GM23338 (cell line): ENCODE data around the gene EFR3B. TPM values are rescaled to one million over a fixed set of nuclear protein-coding genes. Genes with fewer than 3 reads are reported as not detected.

Experiments used
- ATAC-seq: fragments of 200-7000 bp; cut with Tn5 transposase; 3 replicates; pipeline ENCODE4 v1.9.1; 2020
- DNase-seq: peaks from one replicate; pipeline ENCODE4 v3.0.0-alpha.2; 2015; ENCODE audit warnings: low spot score
- H2AFZ ChIP-seq: fragments of 200-600 bp; sonication (generic); 2 replicates; pipeline ENCODE4 v1.8.0; 2016; ENCODE audit warnings: antibody characterized with exemption, mild to moderate bottlenecking, moderate library complexity
- H3F3A ChIP-seq: fragments of 200-600 bp; sonication (generic); replicated peaks from 2 replicates; pipeline ENCODE4 v1.8.0; 2017; ENCODE audit warnings: antibody characterized with exemption, mixed run types, low read depth
- H3K27ac ChIP-seq: fragments of 200-600 bp; sonication (generic); 2 replicates; pipeline ENCODE4 v1.6.1; 2016; ENCODE audit warnings: low read depth
- H3K27me3 ChIP-seq: fragments of 200-600 bp; sonication (generic); 2 replicates; pipeline ENCODE4 v1.8.0; 2016; ENCODE audit warnings: mild to moderate bottlenecking, mixed run types, moderate library complexity; ENCODE audit not compliant: insufficient read depth
- H3K36me3 ChIP-seq: fragments of 200-600 bp; sonication (generic); 2 replicates; pipeline ENCODE4 v1.8.0; 2016; ENCODE audit warnings: mild to moderate bottlenecking; ENCODE audit not compliant: insufficient read depth
- H3K4me1 ChIP-seq: fragments of 200-600 bp; sonication (generic); 2 replicates; pipeline ENCODE4 v1.8.0; 2016; ENCODE audit warnings: mild to moderate bottlenecking, moderate library complexity; ENCODE audit not compliant: insufficient read depth
- H3K4me2 ChIP-seq: fragments of 200-600 bp; sonication (generic); 2 replicates; pipeline ENCODE4 v1.7.1; 2017; ENCODE audit warnings: mixed run types
- H3K4me3 ChIP-seq: fragments of 200-600 bp; sonication (generic); 2 replicates; pipeline ENCODE4 v1.6.1; 2016; ENCODE audit warnings: mixed run types
- H3K79me2 ChIP-seq: fragments of 200-600 bp; sonication (generic); replicated peaks from 2 replicates; pipeline ENCODE4 v1.8.0; 2017; ENCODE audit warnings: mild to moderate bottlenecking; ENCODE audit not compliant: insufficient read depth
- H3K9me2 ChIP-seq: fragments of 200-600 bp; sonication (generic); 2 replicates; pipeline ENCODE4 v1.8.0; 2017; ENCODE audit not compliant: insufficient read depth
- H4K20me1 ChIP-seq: fragments of 200-600 bp; sonication (generic); replicated peaks from 2 replicates; pipeline ENCODE4 v1.8.0; 2017; ENCODE audit warnings: mild to moderate bottlenecking; ENCODE audit not compliant: insufficient read depth
- H3K27ac Mint-ChIP-seq: 2 replicates; pipeline ENCODE4 v1.8.0; 2020; ENCODE audit warnings: inconsistent platforms, mild to moderate bottlenecking, moderate library complexity, mixed read lengths
- H3K27me3 Mint-ChIP-seq: 3 replicates; pipeline ENCODE4 v1.8.0; 2022; ENCODE audit warnings: low read depth, mild to moderate bottlenecking, moderate library complexity, mixed read lengths, inconsistent platforms; ENCODE audit not compliant: insufficient read depth, poor library complexity
- H3K36me3 Mint-ChIP-seq: 3 replicates; pipeline ENCODE4 v1.8.0; 2021; ENCODE audit warnings: low read depth, mild to moderate bottlenecking, inconsistent platforms, moderate library complexity, mixed read lengths
- H3K4me1 Mint-ChIP-seq: 3 replicates; pipeline ENCODE4 v1.8.0; 2020; ENCODE audit warnings: mild to moderate bottlenecking, inconsistent platforms, mixed read lengths
- H3K4me3 Mint-ChIP-seq: 3 replicates; pipeline ENCODE4 v1.8.0; 2021; ENCODE audit warnings: moderate library complexity, mild to moderate bottlenecking, inconsistent platforms, mixed read lengths
- H3K9me3 Mint-ChIP-seq: 3 replicates; pipeline ENCODE4 v1.8.0; 2020; ENCODE audit warnings: moderate library complexity, mild to moderate bottlenecking, inconsistent platforms, mixed read lengths
- EZH2 ChIP-seq: fragments of 200-600 bp; sonication (generic); IDR thresholded peaks from one replicate; pipeline ENCODE4 v1.8.0; 2017; ENCODE audit warnings: antibody characterized with exemption, mild to moderate bottlenecking, low read depth; ENCODE audit not compliant: unreplicated experiment
- POLR2AphosphoS5 ChIP-seq: IDR thresholded peaks from 2 replicates; pipeline ENCODE4 v1.6.1; 2016; ENCODE audit warnings: antibody characterized with exemption, low read depth
- STAT1 ChIP-seq: IDR thresholded peaks from one replicate; pipeline ENCODE4 v1.6.1; 2016; ENCODE audit warnings: antibody characterized with exemption; ENCODE audit not compliant: unreplicated experiment
- ZNF114 ChIP-seq: fragments of 250-450 bp; sonication (Bioruptor Pico); IDR thresholded peaks from 2 replicates; pipeline ENCODE4 v1.5.0; 2020; ENCODE audit warnings: mild to moderate bottlenecking, moderate library complexity
- ZNF331 ChIP-seq: fragments of 250-450 bp; sonication (Bioruptor Pico); IDR thresholded peaks from 2 replicates; pipeline ENCODE4 v1.5.0; 2020; ENCODE audit warnings: low read depth, mild to moderate bottlenecking, moderate library complexity
- ZNF462 ChIP-seq: fragments of 250-450 bp; sonication (Bioruptor Pico); IDR thresholded peaks from 2 replicates; pipeline ENCODE4 v1.5.0; 2020; ENCODE audit warnings: mild to moderate bottlenecking, moderate library complexity
- polyA plus RNA-seq: library from polyadenylated mRNA; unstranded; fragments of >200 nt; fragmentation: Nextera tagmentation; extraction: Ambion mirVana; gene quantifications from 2 replicates; pipeline ENCODE4 v1.2.1, GENCODE V29; 2016
- total RNA-seq: library from RNA; depleted of rRNA; stranded (reverse); fragments of >200 nt; shearing (Covaris generic); gene quantifications from 2 replicates; pipeline ENCODE4 v1.2.3, GENCODE V29; 2014

The EFR3B gene
- total and polyA plus RNA-seq, 2 experiments from 2014 or later: 3.3 to 10.7 TPM

GRCh38 chr2:25127646-25128045, 85.8 kb downstream of the EFR3B start (continued):
- TF ChIP-seq ZNF114 (CRISPR knock-in tag) (no peak), ZNF331 (no peak), STAT1 (no peak)

- Histone ChIP-seq H3K27me3 (peaks cover 32% of the 10 kb centered on the region), H4K20me1 (no peaks in the 10 kb centered on the region; the same call in 1 of the 2 replicates), H3K4me2 (no peak overlapping the region), H2AFZ (no peak overlapping the region), H3F3A (no peaks in the 10 kb centered on the region), H3K79me2 (no peaks in the 10 kb centered on the region), H3K9me2 (no peaks in the 10 kb centered on the region), H3K36me3 (no peaks in the 10 kb centered on the region), H3K27ac (no peak overlapping the region), H3K4me1 (peaks cover 8% of the 10 kb centered on the region), H3K4me3 (no peak overlapping the region)
- TF ChIP-seq EZH2: no peak
- ATAC-seq (no peak), DNase-seq (no peak)
- Mint-ChIP-seq H3K9me3 (no peaks in the 10 kb centered on the region; the same call in 2 of the 3 replicates), H3K4me3 (no peak overlapping the region), H3K27ac (no peak overlapping the region), H3K27me3 (peaks cover 25% of the 10 kb centered on the region), H3K4me1 (peaks cover 9% of the 10 kb centered on the region), H3K36me3 (no peaks in the 10 kb centered on the region)
Observed at GRCh38 chr2:25129901-25130520, 88.1 kb downstream of the EFR3B start.

- Histone ChIP-seq H3F3A (no peaks in the 10 kb centered on the region), H2AFZ (peak overlapping the region; percentile 76), H3K9me2 (no peaks in the 10 kb centered on the region), H3K27me3 (peaks cover 32% of the 10 kb centered on the region), H3K79me2 (no peaks in the 10 kb centered on the region), H3K4me3 (peak overlapping the region; percentile 57), H4K20me1 (no peaks in the 10 kb centered on the region; the same call in 1 of the 2 replicates), H3K4me1 (peaks cover 8% of the 10 kb centered on the region), H3K36me3 (no peaks in the 10 kb centered on the region), H3K4me2 (peak overlapping the region; percentile 89), H3K27ac (no peak overlapping the region)
- no peak for DNase-seq
- peak overlapping the region; percentile 73 for H3K4me3 Mint-ChIP-seq
- H3K9me3 Mint-ChIP-seq: no peaks in the 10 kb centered on the region; the same call in 2 of the 3 replicates
- peaks cover 9% of the 10 kb centered on the region for H3K4me1 Mint-ChIP-seq
- peaks cover 28% of the 10 kb centered on the region for H3K27me3 Mint-ChIP-seq
- peak; percentile 6; the same call in 1 of the 3 replicates for ATAC-seq
- TF ChIP-seq ZNF462 (CRISPR knock-in tag): no peak
- TF ChIP-seq ZNF331: no peak
- TF ChIP-seq POLR2AphosphoS5: no peak
- H3K27ac Mint-ChIP-seq: no peak overlapping the region
- no peaks in the 10 kb centered on the region; the same call in 2 of the 3 replicates for H3K36me3 Mint-ChIP-seq
Observed at GRCh38 chr2:25131253-25131566, 89.3 kb downstream of the EFR3B start.
